ENCODE results near the gene CEP135.
"Not testable (repeated sequence)": the region's sequence is repeated elsewhere in the genome, so short reads cannot be mapped to it uniquely, and the experiment has no call there.

The CEP135 gene

DNA sequence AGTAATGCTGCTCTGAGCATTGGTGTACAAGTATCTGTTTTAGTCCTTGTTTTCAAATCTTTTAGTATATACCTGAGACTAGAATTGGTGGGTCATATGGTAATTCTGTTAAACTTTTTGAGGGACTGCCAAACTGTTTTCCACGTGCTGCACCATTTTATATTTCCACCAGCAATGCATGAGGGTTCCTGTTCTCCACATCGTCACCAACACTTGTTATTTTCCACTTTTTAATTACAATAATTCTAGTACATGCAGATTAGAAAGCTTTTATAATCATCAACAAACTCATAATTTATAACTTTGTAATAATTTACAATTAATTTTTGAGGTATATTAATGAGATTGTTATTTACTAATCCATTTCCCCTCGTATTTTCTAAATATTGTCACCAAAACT, 79.4 kb downstream of the CEP135 start:
- no peak for DNase-seq (ENCODE audit: low read depth)

DNA sequence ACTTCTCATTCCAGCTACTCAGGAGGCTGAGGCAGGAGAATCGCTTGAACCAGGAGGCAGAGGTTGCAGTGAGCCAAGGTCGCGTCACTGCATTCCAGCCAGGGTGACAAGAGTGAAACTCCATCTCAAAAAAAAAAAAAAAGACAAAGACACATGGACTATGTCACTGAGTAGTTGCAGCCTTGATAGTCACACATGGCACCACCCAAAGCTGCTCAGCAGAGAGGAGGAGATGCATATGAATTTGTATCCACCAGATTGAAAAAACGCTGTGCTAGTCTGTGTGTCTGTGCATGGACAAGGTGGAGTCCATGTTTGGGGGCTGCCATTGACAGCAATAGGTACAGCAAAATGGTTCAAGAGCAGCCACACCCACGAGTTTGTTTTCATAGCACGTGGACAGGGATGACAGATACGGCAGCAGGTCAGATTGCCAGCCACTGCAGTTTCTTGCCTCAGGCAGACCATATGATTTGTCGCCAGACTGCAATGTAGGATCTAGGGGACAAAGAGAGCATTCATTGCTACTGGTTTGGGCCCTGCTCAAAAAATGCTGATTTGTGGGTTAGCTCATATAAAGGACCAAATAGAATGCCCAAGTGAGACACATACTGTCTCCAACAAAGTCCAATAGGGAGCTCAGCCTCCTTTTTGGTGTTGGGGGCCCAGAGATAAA, 89.9 kb downstream of the CEP135 start:
- DNase-seq (ENCODE audit: low read depth) = no peak

DNA sequence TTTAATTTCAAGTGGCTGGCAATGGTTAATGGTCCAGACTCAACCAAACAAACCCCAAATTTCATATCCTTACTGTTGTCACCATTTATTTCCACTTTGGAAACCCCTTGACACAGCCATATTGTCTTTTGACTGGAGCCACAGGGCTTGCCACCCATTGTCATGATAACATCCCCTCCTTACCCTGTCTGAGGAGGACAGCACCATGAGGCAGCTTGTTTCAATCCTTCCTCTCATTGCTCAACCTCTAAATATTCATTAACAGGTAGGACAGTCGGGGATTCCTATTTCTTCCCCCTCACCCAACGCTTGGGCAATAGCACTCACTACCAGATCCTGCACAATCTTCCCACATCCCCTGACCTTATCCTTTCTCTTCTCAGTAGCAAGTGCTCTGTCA, 92.1 kb downstream of the CEP135 start:
- no peak for DNase-seq (ENCODE audit: low read depth)

DNA sequence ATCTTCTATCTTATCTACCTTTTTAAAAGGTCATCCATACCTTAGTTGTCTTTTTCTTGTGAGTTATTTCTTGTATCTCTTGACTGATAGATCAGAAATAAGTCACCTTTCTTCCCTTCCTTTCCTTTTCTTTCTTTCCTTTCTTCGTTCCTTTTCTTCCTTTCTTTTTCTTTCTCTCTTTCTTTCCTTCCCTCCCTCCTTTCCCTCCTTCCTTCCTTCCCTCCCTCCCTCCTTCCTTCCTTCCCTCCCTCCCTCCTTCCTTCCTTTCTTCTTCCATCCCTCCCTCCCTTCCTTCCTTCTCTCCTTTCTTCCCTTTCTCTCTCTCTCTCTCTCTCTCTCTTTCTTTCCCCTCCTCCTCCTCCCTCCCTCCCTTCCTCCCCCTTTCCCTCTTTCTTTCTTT, 93.5 kb downstream of the CEP135 start:
- no peak for DNase-seq (ENCODE audit: low read depth)

DNA sequence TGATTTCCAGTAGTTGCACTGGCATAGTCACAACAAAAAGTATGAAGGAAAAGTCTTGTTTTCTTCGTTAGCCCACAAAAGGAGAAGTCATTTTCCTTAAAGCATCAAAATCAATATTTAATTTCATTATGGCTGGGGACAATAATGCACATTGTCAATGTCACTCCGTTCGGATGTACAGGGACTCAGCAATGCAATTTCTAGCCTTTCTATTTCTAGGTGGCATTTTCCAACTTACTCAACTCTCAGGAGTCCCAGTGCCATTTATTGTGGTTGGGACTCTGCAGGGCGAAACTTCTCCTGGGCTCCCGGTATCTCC, 99.6 kb downstream of the CEP135 start:
- no peak for DNase-seq (ENCODE audit: low read depth)

DNA sequence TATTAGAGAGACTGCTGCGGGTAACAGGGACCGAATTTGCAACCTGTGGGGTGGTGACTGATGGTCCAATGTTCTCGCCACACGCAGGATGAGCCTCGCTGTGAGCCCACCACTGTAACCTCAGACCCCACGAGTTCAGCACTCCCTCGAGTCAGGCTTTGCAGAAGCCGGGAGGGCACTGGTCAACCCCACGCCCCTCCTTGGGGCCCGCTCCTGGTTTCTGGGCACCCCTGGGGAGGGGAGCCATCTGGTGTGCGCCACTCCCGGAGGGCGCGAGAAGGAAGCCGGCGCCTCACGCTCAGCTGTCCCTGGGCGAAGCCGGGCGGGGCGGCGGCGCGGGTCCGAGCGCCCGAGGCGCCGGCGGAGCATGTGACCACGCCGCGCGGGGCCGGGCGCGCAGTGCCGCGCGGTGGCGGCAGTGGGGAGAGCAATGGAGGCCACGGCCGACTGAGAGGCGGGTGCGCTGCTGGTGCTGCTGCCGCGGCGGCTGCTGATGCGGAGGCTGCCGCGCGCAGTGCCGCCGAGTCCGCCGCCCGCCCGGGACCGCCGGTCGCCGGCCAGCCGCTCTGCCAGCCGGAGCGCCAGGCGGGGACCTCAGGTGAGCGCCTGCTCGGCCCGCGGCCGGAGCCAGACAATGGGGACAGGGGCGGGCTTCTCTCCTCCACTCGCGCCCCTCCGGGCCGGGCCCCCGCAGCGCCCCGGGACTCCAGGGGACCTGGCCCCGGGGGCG, 100.1 kb downstream of the CEP135 start:
- peak; percentile 6 for DNase-seq (ENCODE audit: low read depth)

DNA sequence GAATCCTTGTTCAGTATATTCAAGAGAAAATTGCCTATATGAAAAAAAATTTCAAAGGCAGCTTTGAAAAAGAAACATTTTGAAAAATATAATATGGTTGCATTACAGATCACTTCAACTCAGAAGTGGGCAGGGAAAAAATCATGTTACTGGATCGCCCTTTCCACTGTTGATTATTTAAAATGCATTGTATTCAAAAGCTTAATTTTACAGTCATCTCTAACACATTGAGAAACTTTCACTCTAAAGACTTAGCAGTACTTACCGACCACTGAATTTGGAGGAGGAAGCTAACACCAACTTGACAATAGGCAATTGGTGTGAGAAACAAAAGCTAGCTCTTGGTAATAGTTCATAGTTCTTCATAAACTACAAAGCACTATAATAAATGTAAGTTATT, 101.9 kb downstream of the CEP135 start:
- no peak for DNase-seq (ENCODE audit: low read depth)

DNA sequence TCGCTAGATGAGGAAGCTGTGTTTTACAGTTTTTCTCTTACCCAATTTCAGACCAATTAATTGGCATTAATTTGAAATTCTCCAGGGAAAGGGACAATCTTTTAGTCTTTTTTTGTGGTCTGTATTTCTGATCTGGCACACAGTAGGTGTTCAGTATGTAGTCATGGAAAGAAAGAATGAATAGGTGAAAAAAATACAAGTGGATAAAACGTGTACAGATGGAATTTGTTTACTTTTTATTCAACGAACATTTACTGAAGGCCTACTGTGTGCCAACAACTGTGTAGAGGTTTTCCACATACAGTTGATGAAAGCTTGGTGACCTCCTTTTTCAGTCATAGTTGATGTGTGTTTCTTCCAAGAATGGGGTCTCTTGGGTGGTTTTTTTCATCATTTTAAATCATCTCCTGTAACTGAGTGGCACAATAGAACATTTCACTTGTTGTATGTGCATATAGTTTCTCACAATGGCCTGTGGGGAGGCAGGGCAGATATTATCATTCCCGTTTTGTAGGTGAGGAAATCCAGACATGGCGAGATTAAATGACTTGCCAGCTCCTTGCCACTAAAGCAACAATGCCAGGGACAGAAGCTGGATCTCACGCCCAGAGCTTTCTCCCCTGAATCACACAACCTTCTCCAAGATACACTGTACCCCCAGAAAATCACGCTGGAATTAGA, 102.4 kb downstream of the CEP135 start:
- DNase-seq (ENCODE audit: low read depth) = no peak

DNA sequence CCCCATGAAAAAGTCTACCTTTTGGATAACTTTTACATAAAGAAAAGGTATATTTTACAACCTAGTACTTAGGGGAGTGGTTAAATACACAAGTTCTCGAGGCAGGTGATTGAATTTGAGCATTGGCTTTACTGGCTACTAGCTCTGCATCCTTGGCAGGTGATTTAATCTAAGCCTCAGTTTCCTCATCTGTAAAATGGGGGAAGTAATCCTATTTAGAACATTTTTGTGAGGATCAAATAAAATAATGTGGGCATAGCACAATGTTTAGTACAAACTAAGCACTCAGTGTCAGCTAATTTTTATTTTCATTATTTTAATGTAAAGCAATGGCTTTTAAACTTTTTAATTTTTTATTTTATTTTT, 102.9 kb downstream of the CEP135 start:
- DNase-seq (ENCODE audit: low read depth) = no peak

DNA sequence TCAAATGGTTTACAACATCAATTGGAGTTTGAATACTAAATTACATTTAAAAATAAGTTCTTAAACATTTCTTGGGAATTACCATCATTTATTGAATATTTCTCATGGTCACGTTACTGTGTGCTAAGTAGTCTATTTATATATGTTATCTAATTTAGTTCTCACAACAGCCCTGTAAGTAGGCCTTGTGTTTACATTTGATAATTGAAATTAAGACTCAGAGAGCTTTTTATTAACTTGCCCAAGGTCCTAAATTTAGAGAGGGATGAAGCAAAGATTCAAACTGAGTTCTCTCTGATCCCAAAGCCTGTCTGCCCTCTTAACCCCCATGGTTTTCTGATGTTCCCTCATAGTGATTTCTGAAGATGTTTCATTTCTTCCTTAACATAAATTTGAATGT, 103.7 kb downstream of the CEP135 start:
- no peak for DNase-seq (ENCODE audit: low read depth)

DNA sequence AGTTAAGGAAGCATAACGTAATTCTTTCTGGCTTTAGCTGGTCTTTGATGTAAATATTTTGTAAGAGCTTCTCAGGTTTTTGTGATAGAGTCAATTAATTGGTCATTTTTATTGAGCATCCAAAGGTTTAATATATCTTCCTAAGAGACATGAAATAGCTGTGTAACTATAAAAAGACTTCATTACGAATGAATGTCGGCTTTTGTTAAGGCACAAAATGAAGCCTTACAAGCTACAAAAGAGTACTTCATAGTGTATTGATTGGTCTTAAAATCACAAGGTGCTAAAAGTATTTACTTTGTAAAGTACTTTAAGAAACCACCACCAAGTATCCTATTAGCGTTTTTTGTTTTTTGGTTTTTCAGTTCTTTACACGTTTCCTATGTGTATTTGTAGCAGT, 104.2 kb downstream of the CEP135 start:
- no peak for DNase-seq (ENCODE audit: low read depth)

DNA sequence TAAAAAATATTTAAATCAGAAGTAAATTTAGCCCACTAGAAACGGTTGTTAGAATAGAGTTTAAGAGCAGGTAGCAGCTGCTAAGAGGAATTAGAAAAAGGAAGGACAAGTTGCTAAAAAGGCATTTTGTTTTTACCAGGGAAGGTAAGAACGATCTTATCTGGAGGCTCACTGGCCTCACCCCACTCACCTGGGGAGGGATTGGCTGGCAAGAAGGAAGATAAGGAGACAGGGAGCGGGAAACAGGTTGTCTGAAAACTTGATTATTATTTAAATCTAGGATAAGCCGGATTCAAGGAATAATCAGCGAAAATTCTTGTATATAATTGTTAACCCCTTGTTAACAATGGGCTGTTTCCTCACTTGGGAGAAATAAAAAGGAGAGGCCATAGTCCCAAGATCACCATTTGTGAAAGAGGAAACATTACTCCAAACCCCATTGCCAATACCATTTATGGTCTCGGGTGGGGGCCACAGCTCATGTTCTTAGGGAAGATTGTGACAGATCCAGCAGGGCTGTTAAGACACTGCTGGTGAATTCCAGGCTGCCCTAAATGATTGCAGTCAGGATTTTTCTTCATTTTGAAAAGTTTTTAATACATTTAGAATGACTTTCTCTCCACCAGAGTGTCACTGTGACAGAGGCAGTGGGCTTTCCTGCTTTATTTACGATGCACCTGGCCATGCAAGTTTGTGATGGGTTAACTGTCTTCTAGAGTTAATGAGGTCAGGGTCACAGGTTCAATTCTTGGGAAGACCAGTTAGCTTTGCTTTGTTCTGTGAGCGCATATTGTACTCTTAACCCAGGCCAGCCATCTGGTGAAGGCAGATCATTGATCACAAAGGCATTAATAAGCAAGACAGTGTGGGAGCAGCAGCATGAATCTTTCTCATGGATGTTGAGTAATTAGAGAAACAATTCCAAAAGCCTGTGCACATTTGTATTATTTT, 106.6 kb downstream of the CEP135 start:
- DNase-seq (ENCODE audit: low read depth) = no peak

DNA sequence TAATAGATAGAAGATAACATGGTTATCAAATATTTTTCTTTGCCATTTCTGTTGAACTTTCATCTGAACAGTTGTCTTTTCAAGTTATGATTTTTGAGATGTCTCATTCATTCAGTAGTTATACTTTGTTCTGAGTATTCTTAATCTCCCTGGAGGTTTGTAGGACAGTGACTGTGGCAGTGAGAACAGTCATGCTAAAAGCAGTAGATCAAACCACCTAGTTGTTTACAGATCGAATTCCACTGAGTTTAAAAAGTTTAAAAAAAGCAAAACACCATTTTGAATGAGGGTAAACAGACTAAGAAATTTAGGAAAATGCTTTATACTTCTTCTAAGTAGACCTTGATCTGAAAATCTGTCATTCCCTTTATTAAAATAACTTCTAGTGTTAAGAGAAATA, 107.2 kb downstream of the CEP135 start:
- no peak for DNase-seq (ENCODE audit: low read depth)

DNA sequence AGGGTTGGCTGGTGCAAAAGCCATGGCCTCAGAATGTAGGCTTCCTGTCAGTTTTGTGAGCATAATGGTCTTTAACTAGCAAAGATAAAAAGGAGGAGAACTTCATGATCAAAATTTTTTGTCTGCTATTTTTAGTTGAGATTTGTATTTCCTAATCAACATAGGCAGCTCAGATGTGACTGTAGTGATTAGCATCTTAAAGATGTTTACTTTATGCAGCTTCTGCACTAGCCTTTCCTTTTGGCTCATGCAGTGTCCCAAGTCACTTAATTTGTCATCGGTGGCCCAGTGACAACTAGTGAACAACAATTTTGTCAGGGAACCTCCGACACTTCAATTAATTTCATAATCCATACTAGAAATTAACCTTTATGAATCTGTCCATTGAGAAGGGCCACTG, 109.8 kb downstream of the CEP135 start:
- no peak for DNase-seq (ENCODE audit: low read depth)

DNA sequence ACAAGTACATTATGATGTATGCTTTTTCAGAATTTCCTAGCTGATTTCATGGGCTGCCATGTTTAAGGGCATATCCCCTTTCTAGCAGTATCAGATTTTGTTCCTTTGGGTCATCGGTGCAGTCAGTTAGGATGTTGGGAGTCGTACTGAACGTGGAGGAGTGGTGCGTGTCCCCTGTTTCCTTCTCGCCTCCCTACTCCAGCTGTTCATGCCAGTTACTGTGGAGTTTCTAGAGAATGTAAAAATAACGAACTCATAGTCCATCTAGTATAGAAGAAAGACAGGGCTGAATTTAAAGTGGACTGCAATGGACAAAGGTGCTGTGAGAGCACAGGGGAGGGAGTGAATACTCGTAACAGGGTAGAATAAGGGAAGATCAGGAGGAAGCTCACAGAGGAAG, 111.3 kb downstream of the CEP135 start:
- no peak for DNase-seq (ENCODE audit: low read depth)

DNA sequence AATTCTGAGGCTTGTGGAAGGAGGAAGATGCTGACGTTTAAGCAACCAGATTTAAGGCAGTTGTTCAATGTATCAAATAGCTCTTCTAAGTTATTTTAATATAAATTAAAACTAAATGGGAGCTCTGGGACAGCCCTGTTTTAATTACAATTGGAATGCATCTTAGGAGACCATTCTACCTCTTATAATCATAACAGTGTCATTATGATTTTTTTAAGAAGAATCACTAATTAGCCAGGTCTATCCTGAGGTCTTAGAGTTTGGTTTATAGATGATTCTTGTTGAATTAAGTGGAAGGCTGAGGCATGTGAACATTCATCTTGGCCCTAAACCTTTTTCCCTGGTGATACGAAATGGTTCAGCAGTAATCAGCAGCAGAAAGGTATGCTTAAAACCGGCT, 113.4 kb downstream of the CEP135 start:
- DNase-seq (ENCODE audit: low read depth) = no peak

DNA sequence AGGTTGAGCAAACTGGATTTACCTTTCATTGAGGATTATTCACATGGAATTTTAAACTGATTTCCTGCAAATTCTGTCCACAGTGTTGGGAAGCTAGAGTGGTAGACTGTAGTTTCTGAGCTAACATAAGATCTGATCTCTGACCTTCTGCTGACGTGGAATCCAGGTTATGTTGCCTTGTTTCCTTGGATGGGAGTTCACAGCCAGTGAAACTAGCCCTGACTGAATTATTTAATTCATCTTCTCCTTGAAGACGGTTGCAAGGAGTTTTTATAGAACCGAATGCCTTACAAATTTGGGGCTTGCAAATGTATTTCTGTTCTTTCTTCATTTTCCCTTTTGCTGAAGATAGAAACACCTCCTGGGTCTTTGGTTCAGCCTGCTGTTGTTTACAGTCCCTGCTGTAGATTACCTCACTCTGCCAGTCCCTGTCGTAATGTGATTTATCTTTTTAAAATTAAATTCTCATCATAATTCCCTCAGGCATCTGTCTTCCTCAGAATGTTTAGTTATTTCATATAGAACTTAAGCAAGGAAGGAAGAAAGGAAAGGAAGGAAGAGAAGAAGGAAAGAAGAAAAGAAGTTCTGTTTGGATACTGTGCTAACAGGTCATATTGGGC, 113.9 kb downstream of the CEP135 start:
- DNase-seq (ENCODE audit: low read depth) = no peak

DNA sequence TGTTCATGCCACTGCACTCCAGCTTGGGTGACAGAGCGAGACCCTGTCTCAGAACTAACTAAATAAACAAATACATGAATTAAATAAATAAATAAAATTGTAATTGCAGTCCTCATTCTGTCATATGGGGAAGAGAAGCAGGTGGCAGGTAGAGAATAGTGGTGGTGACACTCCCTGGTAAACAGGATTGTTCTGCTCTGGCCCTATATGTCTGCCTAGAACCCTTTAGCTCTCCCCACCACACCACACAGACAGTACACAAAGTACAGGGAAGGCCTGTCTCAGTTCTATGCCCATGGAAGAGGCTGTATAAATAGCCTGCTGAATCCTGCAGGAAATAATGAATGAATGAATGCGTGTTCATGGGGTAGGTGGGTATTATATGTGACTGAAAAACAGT, 117.7 kb downstream of the CEP135 start:
- no peak for DNase-seq (ENCODE audit: low read depth)

DNA sequence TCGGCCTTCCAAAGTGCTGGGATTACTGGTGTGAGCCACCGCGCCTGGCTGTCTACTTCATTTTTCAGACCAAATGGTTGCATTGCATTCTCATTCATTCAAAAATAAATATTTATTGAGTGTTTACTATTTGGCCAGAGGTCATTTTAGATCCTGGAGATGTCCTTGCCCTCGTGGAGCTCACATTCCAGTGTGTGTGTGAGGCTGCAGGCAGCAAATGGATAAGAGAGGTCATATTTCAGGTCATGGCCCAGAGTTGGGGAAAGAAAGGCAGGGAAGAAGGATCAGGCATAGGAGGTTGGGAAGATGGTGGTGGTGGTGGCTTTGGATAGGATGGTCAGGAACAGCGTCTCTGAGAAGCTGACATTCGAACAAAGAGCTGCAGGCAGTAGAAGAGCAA, 119.1 kb downstream of the CEP135 start:
- DNase-seq (ENCODE audit: low read depth) = no peak

DNA sequence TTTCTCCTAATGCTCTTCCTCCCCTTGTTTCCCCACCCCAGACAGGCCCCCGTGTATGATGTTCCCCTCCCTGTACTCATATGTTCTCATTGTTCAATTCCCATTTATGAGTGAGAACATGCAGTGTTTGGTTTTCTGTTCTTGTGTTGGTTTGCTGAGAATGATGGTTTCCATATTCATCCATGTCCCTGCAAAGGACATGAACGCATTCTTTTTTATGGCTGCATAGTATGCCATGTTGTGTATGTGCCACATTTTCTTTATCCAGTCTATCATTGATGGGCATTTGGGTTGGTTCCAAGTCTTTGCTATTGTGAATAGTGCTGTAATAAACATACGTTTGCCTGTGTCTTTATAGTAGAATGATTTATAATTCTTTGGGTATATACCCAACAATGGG, 124.0 kb downstream of the CEP135 start:
- not testable (repeated sequence) for DNase-seq (ENCODE audit: low read depth)

DNA sequence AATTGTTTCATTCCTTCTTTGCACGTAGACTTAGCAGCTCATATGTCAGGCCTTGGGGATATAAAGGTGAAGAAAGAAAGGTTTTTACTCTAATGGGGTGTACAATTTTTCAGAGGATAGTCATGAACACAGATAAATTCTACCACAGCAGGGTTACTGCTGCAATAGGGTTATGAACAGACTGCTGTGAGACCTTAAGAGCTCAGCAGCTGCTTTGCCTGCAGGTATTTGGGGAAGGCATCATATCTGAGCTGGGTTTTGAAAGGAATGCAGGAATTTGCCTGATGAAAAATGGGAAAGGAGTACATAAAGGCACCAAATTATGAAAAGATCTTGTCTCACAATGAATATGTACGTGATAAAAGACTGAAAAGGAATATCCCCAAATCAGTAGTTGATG, 128.9 kb downstream of the CEP135 start:
- DNase-seq (ENCODE audit: low read depth) = no peak

DNA sequence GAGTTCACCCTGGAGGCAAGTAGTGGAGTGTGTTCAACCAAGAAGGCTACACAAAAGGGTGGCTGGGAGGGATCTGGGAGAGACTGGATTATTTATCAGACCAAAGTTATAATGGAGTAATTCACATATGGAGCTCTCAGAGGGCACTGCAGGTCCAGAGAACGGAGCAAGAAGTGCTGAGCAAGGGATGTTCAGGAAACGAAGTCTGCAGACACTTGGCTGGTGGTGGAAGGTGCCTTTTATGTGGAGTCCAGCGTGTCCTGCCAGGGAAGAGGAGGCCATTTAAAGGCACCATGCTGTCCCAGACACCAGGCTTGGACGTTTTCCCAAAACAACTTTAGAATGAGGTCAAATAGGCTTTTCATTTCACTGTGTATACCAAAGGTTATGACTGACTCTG, 130.1 kb downstream of the CEP135 start:
- DNase-seq (ENCODE audit: low read depth) = no peak
